Ectodermal cell (in vitro differentiated cells): ENCODE data around the gene RBM18.

ENCODE experiments used
- H3K27ac ChIP-seq: 2 replicates; pipeline ENCODE4 v1.7.0; 2013; ENCODE audit warnings: mild to moderate bottlenecking, low read depth, low read length; ENCODE audit not compliant: insufficient read depth, poor library complexity, severe bottlenecking
- H3K27me3 ChIP-seq: 2 replicates; pipeline ENCODE4 v1.7.0; 2013; ENCODE audit warnings: mild to moderate bottlenecking, low read length; ENCODE audit not compliant: insufficient read depth, control insufficient read depth, poor library complexity, severe bottlenecking
- H3K36me3 ChIP-seq: one replicate; pipeline ENCODE4 v1.7.0; 2013; ENCODE audit warnings: low read length; ENCODE audit not compliant: control insufficient read depth, insufficient read depth
- H3K4me1 ChIP-seq: one replicate; pipeline ENCODE4 v1.7.0; 2013; ENCODE audit warnings: low read length; ENCODE audit not compliant: control insufficient read depth, insufficient read depth
- H3K4me3 ChIP-seq: 2 replicates; pipeline ENCODE4 v1.7.0; 2013; ENCODE audit warnings: low read depth, low read length, control low read depth; ENCODE audit not compliant: insufficient read depth
- H3K9me3 ChIP-seq: 2 replicates; pipeline ENCODE4 v1.7.0; 2013; ENCODE audit warnings: mild to moderate bottlenecking, low read length, moderate library complexity; ENCODE audit not compliant: control insufficient read depth
- WGBS, 2 experiments: methylation state at CpG; one replicate each; pipeline ENCODE4 v1.1.7; 2013; ENCODE audit warnings: missing lambda C conversion rate in 2 of 2; 5-methylcytosine and 5-hydroxymethylcytosine counted together

RBM18 gene

GRCh38 chr9:122258886-122259415, 5.7 kb downstream of the RBM18 start:
- no peaks in the 10 kb centered on the region for H3K9me3 ChIP-seq
- no peaks in the 10 kb centered on the region for H3K27me3 ChIP-seq
- no peak overlapping the region for H3K27ac ChIP-seq
- H3K4me1 ChIP-seq = peaks cover 3% of the 10 kb centered on the region
- WGBS, 2 experiments = 98 to 100% methylated on average over 2 of the region's 2 CpGs
- peaks cover 6% of the 10 kb centered on the region for H3K36me3 ChIP-seq
- H3K4me3 ChIP-seq = no peak overlapping the region

DNA sequence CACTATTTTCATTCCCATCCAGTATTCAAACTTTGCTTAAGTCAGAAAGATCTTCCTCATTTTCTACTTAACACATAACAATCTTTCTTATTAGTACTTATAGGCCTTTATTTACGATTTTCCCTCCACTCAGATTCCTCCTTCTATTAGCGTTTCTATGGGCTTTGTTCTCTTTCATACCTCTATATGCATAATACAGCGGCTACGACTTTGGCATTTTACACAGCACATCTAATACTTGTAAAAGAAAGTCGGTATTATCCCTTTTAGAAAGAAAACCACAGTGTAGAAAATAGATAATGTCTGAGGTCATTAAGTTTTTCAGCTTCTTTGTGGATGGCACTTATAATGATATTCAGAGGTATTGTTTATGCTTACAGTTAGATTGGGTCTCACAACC, 8.4 kb downstream of the RBM18 start:
- WGBS, 2 experiments = 85 to 94% methylated on average over 4 to 5 of the region's 5 CpGs
- Histone ChIP-seq H3K9me3 (no peaks in the 10 kb centered on the region), H3K4me1 (no peaks in the 10 kb centered on the region), H3K4me3 (no peak overlapping the region), H3K27ac (no peak overlapping the region), H3K27me3 (no peaks in the 10 kb centered on the region), H3K36me3 (peaks cover 13% of the 10 kb centered on the region)

- no peaks in the 10 kb centered on the region for H3K9me3 ChIP-seq
- H3K4me1 ChIP-seq = no peaks in the 10 kb centered on the region
- H3K36me3 ChIP-seq = peaks cover 8% of the 10 kb centered on the region
- H3K4me3 ChIP-seq = no peak overlapping the region
- 89 to 92% methylated on average over 3 of the region's 3 CpGs for WGBS, 2 experiments
- no peak overlapping the region for H3K27ac ChIP-seq
- no peaks in the 10 kb centered on the region for H3K27me3 ChIP-seq
Measured at GRCh38 chr9:122254761-122255160, 9.9 kb downstream of the RBM18 start.

DNA sequence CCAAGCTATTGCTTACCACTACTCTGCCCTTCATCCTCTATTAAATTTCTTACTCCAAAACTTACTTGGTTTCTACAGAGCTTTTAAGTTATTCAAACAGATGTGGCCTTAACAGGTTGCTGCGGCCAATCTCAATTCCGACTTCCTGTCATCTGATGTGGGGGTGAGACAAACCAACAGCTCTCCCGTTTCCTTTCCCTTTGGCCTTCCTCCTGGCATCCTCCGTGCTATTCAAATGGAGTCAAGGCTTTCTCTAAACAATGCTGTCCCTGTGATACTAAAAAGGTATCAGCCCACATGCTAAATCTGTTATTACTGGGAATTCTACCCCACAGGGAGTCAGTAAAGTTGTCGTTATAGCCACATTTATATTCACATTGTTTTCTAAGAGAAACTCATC, 11.8 kb downstream of the RBM18 start:
- Histone ChIP-seq H3K9me3 (no peaks in the 10 kb centered on the region), H3K4me3 (no peak overlapping the region), H3K27me3 (no peaks in the 10 kb centered on the region), H3K27ac (no peak overlapping the region), H3K4me1 (no peaks in the 10 kb centered on the region), H3K36me3 (peaks cover 8% of the 10 kb centered on the region)
- WGBS, 2 experiments = 70 to 73% methylated on average over 5 of the region's 5 CpGs

DNA sequence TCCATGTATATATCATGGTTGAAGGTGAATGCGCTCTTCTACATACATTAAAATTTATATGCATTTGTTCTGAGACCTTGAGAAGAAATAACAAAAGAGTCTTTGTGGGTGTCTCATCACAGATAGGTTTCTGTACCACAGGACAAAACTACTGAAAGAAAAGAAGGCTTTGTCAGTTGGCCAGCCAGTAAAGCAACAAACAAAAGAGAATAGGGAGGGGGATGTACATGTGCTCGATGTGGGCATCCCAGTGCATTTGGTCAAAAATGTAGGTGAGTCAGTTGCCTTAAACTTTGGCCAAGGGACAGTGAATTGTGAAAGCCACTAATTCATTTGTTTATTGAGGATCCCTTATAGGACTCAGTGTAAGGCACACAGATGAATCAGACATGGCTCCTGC, 13.3 kb downstream of the RBM18 start:
- H3K4me3 ChIP-seq = no peak overlapping the region
- no peaks in the 10 kb centered on the region for H3K9me3 ChIP-seq
- no peaks in the 10 kb centered on the region for H3K27me3 ChIP-seq
- H3K27ac ChIP-seq = no peak overlapping the region
- no peaks in the 10 kb centered on the region for H3K4me1 ChIP-seq
- 96 to 97% methylated on average over 1 to 2 of the region's 2 CpGs for WGBS, 2 experiments
- H3K36me3 ChIP-seq = peaks cover 15% of the 10 kb centered on the region

DNA sequence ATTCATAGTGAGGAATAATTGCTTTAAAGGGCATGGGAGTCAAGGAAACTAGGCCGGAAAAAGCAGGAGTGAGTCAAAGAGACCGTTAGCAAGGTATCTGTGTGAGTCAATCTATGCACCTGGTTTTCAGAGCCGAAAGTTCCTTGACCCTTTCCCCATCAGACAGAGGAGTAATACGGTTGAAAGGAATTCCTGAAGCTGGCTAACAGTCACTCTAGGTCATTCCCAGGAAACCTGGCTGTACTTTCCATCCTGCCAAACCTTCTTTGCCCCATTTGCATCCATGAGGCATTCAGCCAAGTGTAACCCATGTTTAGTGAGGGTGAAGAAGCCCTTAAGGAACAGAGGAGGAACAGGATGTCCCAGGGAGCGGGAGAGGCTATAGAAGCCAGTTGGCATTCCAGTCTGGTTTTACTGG, 16.2 kb downstream of the RBM18 start:
- no peak overlapping the region for H3K4me3 ChIP-seq
- no peak overlapping the region for H3K27ac ChIP-seq
- no peaks in the 10 kb centered on the region for H3K27me3 ChIP-seq
- H3K36me3 ChIP-seq = peaks cover 17% of the 10 kb centered on the region
- H3K4me1 ChIP-seq = no peaks in the 10 kb centered on the region
- no peaks in the 10 kb centered on the region for H3K9me3 ChIP-seq
- WGBS, 2 experiments = 94% methylated on average over 5 of the region's 5 CpGs

DNA sequence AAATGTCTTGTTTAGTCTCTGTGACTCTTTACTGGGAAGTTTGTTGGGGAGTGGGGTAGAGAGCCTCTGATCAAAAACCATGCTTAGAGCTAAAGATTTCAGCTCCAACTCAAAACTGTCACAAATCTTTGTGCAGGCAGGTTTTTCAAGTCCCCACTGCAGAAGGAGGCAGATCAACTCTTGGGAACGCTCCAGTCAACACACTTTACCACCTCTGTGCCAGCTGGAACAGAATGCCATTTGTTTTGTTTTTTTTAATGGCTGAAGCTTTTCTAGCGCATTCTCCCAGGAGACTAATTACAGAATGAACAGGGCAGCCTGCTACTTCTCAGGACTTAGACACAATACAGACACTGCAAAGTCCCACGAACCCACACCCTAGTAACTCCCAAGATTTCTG, 18.0 kb downstream of the RBM18 start:
- WGBS, 2 experiments = 92 to 96% methylated on average over 3 of the region's 3 CpGs
- no peaks in the 10 kb centered on the region for H3K4me1 ChIP-seq
- no peak overlapping the region for H3K27ac ChIP-seq
- H3K9me3 ChIP-seq = no peaks in the 10 kb centered on the region
- H3K27me3 ChIP-seq = no peaks in the 10 kb centered on the region
- no peak overlapping the region for H3K4me3 ChIP-seq
- H3K36me3 ChIP-seq = peaks cover 31% of the 10 kb centered on the region

GRCh38 chr9:122244349-122244748, 20.3 kb downstream of the RBM18 start:
- H3K4me1 ChIP-seq = no peaks in the 10 kb centered on the region
- H3K27me3 ChIP-seq = no peaks in the 10 kb centered on the region
- no peaks in the 10 kb centered on the region for H3K9me3 ChIP-seq
- H3K27ac ChIP-seq = no peak overlapping the region
- H3K4me3 ChIP-seq = no peak overlapping the region
- H3K36me3 ChIP-seq = peaks cover 31% of the 10 kb centered on the region
- WGBS, 2 experiments = 92 to 100% methylated on average over 3 of the region's 3 CpGs

GRCh38 chr9:122239722-122240121, 24.9 kb downstream of the RBM18 start:
- Histone ChIP-seq H3K4me3 (no peak overlapping the region), H3K36me3 (peaks cover 22% of the 10 kb centered on the region), H3K4me1 (no peaks in the 10 kb centered on the region), H3K9me3 (no peaks in the 10 kb centered on the region), H3K27me3 (no peaks in the 10 kb centered on the region), H3K27ac (no peak overlapping the region)
- WGBS, 2 experiments = 89% methylated on average over 4 to 5 of the region's 5 CpGs

- H3K4me1 ChIP-seq = no peaks in the 10 kb centered on the region
- H3K36me3 ChIP-seq = peaks cover 5% of the 10 kb centered on the region
- H3K27ac ChIP-seq = no peak overlapping the region
- no peak overlapping the region for H3K4me3 ChIP-seq
- no peaks in the 10 kb centered on the region for H3K9me3 ChIP-seq
- H3K27me3 ChIP-seq = peaks cover 22% of the 10 kb centered on the region
- 91 to 92% methylated on average over 10 of the region's 10 CpGs for WGBS, 2 experiments
Measured at GRCh38 chr9:122236681-122237080, 28.0 kb downstream of the RBM18 start.
